ENCODE data around the gene NR3C1. TPM values are rescaled to one million over a fixed set of nuclear protein-coding genes. Genes with fewer than 3 reads are reported as not detected.
A peak's percentile ranks its signal among the peaks of the same experiment; 100 is the strongest.

NR3C1 gene
- total RNA-seq, 8 experiments from 2014 or later, result 5.4 to 65.9 (median 20.8) TPM

DNA sequence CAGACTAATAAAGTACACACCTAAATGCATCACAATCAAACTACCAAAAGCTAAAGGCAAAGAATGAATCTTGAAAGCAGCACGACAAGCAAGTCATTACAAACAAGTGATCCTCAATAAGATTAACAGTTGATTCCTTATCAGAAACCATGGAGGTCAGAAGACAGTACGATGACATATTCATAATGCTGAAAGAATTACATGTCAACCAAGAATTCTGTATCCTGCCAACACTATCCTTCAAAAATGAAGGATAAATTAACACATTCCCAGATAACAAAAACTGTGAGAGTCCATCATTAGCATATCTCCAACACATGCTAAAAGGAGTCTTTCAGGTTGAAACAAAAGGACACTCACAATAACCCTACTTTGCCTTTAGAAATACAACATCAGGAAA, 39.4 kb downstream of the NR3C1 start:
- no peak overlapping the region for H3K4me3 ChIP-seq

DNA sequence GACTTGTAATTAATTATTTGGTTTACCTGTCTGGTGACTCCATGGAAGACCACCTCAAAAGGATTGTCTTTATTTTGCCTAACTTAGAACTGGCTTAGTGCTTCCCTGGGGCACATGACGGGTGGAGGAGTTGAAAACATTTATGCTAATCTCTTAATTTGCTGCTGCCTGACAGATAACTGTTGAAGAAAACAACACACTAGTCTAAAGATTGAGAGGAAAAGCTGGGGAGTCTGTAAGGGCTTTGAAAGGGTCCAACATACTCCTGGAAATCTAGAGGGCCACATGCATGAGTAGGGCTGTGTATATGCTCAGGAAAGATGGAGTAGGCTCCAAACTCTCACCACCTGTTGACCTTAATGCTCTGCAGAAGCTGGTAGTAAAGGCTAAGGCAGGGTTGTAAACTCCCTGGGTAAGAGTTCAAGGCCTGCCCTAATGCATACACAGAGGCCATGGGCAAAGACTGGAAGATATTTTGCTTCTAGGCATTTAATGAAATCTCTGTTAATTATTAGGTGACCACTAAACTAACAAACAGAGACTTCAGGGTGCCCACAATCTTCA, 40.7 kb downstream of the NR3C1 start:
- 40 to 100% (median 100%) methylated on average over 1 of the region's 1 CpG; no CpG with 5 or more reads in 4 of the 10 experiments for WGBS, 10 experiments
- no peak overlapping the region for H3K27ac ChIP-seq
- no peaks in the 10 kb centered on the region for H3K4me1 ChIP-seq (replicated peaks in 1 of 2)
- H3K4me3 ChIP-seq, result no peak overlapping the region
- in situ Hi-C loops (cut with MboI; ENCODE audit: low pct_unique_long_range_greater_than_20kb in 2 of 9, low sequenced_read_pairs in 9 of 9, unreplicated experiment in 9 of 9), result no loop called here
- peak in 1 of 8 experiments; percentile 40 for ATAC-seq (replicated peaks in 6 of 8)

More for the DNA sequence above, 39.4 kb downstream of the NR3C1 start:
- no peaks in the 10 kb centered on the region for H3K4me1 ChIP-seq (replicated peaks in 1 of 2)
- no peak for ATAC-seq (replicated peaks in 6 of 8)
- no peak overlapping the region for H3K27ac ChIP-seq
- in situ Hi-C loops (cut with MboI; ENCODE audit: low pct_unique_long_range_greater_than_20kb in 2 of 9, low sequenced_read_pairs in 9 of 9, unreplicated experiment in 9 of 9), result no loop called here
- WGBS, 10 experiments, result 67 to 100% (median 89%) methylated on average over 1 to 2 of the region's 2 CpGs

DNA sequence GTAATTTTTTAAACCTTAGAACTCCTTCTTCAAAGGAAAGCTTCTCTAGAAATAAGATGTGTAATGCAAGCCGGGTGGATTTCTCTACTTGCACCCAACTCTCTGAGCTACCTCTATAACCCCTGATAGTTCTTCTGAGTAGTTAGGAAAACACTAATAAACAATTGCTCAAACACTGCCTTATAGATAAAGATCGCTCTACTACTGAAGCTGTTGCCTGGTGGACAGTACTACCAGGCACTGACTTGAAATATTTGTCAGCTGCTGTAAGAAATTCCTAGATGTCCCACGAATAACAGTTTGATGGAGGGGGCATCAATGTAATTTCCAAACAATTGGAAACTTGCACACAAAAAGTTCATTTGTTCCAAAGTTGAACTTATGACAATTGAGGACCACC, 42.0 kb downstream of the NR3C1 start:
- Histone ChIP-seq H3K27ac (no peak overlapping the region), H3K4me1 (replicated peaks in 1 of 2) (no peaks in the 10 kb centered on the region), H3K4me3 (no peak overlapping the region)
- WGBS, 10 experiments, result 43 to 100% (median 90%) methylated on average over 1 to 3 of the region's 3 CpGs; no CpG with 5 or more reads in 1 of the 10 experiments
- in situ Hi-C loops (cut with MboI; ENCODE audit: low pct_unique_long_range_greater_than_20kb in 2 of 9, low sequenced_read_pairs in 9 of 9, unreplicated experiment in 9 of 9), result no loop called here
- no peak for ATAC-seq (replicated peaks in 6 of 8)

DNA sequence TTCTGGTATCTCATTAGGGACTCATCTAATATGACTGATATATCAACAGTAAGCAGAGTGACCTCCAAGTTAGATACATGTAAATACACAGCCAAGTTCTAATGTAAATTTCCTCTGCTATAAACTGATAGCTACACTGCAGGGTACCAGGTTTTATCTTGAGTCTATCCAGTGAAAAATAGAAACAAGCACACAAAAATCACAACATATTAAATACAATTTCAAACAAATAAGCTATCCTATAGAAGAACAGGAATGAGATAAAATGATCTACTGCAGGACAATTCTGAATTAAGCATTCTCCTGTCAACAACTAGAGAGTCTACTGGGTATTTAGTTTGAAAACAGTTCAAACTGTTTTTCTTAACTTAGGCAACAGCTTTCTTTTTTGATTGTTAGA, 42.7 kb downstream of the NR3C1 start:
- H3K27ac ChIP-seq, result no peak overlapping the region
- H3K4me3 ChIP-seq, result no peak overlapping the region
- in situ Hi-C loops (cut with MboI; ENCODE audit: low pct_unique_long_range_greater_than_20kb in 2 of 9, low sequenced_read_pairs in 9 of 9, unreplicated experiment in 9 of 9), result no loop called here
- no peaks in the 10 kb centered on the region for H3K4me1 ChIP-seq (replicated peaks in 1 of 2)
- ATAC-seq (replicated peaks in 6 of 8), result no peak

DNA sequence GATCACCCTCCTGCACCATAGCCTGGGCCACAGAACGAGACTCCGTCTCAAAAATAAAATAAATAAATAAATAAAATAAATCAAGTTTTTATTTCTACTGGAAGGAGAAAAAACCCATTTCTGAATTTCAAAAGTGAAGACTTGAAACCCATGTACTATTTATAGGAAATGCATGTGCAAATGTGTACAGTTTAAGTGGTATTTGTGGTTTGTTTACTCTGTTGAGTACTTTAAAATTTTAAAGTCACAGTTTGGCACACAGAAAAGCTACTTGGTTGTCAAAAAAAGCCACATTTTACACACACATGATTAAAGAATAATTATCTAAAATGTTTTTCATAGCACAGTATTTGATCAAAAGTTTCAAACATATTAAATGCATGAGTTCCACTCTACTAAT, 43.6 kb downstream of the NR3C1 start:
- 45 to 100% (median 90%) methylated on average over 1 to 2 of the region's 2 CpGs; no CpG with 5 or more reads in 1 of the 10 experiments for WGBS, 10 experiments
- in situ Hi-C loops (cut with MboI; ENCODE audit: low pct_unique_long_range_greater_than_20kb in 2 of 9, low sequenced_read_pairs in 9 of 9, unreplicated experiment in 9 of 9), result no loop called here

DNA sequence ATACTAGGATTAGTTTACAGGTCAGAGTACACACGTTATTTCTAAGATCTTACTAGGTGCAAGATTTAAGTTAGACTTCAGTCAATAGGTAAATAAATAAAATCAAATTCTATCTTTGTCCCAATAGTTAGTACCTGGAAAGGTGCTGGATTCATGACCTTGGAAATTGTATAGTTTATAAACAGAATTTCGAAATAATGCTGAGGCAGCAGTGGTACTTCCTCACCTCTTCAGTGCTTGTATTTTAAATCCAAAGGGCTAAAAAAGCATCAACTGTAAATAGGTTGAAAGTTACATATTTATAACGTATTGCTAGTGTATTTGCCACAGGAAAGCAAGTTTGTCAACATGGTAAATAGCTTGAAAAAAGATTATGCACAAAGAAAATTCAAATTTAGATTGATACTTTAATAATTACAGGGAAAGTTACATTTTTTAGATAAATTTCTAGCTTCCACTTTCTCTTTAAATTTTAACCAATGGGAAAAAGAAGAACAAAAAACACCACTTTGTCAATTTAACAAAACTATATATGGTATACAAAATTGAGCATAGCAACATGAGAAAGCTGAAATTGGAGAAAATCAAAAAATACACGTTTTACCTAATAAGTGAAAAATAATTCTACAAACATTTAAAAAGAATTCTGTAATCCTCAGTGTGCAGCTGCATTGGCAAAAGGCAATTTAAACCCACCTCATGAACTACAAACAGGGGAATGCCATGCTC, 46.5 kb downstream of the NR3C1 start:
- Histone ChIP-seq H3K27ac (no peak overlapping the region), H3K4me1 (replicated peaks in 1 of 2) (no peaks in the 10 kb centered on the region), H3K4me3 (no peak overlapping the region)
- WGBS, 10 experiments, result 53 to 100% (median 78%) methylated on average over 2 to 4 of the region's 4 CpGs
- in situ Hi-C loops (cut with MboI; ENCODE audit: low pct_unique_long_range_greater_than_20kb in 2 of 9, low sequenced_read_pairs in 9 of 9, unreplicated experiment in 9 of 9), result no loop called here
- no peak for ATAC-seq (replicated peaks in 6 of 8)

More for the DNA sequence above, 43.6 kb downstream of the NR3C1 start:
- Histone ChIP-seq H3K4me1 (replicated peaks in 1 of 2) (no peaks in the 10 kb centered on the region), H3K27ac (no peak overlapping the region), H3K4me3 (no peak overlapping the region)
- ATAC-seq (replicated peaks in 6 of 8), result no peak

DNA sequence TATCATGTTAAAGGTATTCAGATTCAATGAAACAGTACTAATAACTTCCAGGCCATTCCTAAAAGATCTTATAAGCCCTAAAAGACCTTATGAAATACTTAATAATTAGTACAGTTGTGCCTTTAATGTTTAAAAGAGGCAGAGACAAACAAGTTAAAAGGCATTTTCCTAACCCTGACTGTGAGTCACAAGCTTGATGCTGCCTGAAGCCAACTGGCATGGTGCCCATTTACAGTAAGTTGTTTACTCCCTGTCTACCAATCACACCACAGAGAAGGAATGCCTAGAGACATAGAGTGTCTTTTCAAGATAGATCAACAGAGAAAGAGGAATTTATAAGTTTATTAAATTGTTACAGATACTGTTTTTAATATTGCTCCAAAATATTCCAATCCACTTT, 47.8 kb downstream of the NR3C1 start:
- Histone ChIP-seq H3K4me1 (replicated peaks in 1 of 2) (no peaks in the 10 kb centered on the region), H3K4me3 (no peak overlapping the region), H3K27ac (no peak overlapping the region)
- in situ Hi-C loops (cut with MboI; ENCODE audit: low pct_unique_long_range_greater_than_20kb in 2 of 9, low sequenced_read_pairs in 9 of 9, unreplicated experiment in 9 of 9), result no loop called here
- ATAC-seq (replicated peaks in 6 of 8), result peak in 5 of 8 experiments; percentile 60 to 100 (median 99)

DNA sequence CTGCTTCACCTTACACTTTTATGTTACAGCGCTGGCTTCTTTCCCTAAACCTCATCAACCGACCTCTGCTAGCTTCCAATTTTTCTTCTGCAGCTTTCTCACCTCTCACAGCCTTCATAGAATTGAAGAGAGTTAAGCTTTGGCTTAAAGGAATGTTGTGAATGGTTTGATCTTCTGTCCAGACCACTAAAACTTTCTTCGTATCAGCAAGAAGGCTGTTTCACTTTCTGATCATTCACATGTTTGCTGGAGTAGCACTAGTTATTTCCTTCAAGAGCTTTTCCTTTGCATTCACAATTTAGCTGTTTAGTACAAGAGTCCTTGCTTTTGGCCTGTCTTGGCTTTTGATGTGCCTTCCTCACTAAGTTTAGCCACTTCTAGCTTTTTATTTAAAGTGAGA, 49.5 kb downstream of the NR3C1 start:
- Histone ChIP-seq H3K4me1 (replicated peaks in 1 of 2) (no peaks in the 10 kb centered on the region), H3K4me3 (no peak overlapping the region), H3K27ac (no peak overlapping the region)
- in situ Hi-C loops (cut with MboI; ENCODE audit: low pct_unique_long_range_greater_than_20kb in 2 of 9, low sequenced_read_pairs in 9 of 9, unreplicated experiment in 9 of 9), result no loop called here
- ATAC-seq (replicated peaks in 6 of 8), result no peak
- WGBS, 10 experiments, result 67 to 100% (median 90%) methylated on average over 1 to 3 of the region's 3 CpGs; no CpG with 5 or more reads in 1 of the 10 experiments

DNA sequence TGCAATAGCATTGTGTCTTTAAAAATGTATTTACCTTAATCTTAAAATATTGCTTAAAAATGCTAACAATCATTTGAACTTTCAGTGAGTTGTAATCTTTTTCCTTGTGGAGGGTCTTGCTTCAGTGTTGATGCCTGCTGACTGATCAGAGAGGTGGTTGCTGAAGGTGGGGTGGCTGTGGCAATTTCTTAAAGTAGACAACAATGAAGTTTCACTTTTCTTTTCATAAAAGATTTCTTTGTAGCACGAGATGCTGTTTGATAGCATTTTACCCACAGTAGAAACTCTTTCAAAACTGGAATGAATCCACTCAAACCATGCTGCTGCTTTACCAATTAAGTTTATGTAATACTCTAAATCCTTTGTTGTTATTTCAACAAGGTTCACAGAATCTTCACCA, 50.8 kb downstream of the NR3C1 start:
- WGBS, 10 experiments, result 0 to 80% (median 70%) methylated on average over 1 of the region's 1 CpG; no CpG with 5 or more reads in 2 of the 10 experiments
- Histone ChIP-seq H3K27ac (no peak overlapping the region), H3K4me1 (replicated peaks in 1 of 2) (no peaks in the 10 kb centered on the region), H3K4me3 (no peak overlapping the region)
- in situ Hi-C loops (cut with MboI; ENCODE audit: low pct_unique_long_range_greater_than_20kb in 2 of 9, low sequenced_read_pairs in 9 of 9, unreplicated experiment in 9 of 9), result no loop called here
- no peak for ATAC-seq (replicated peaks in 6 of 8)

DNA sequence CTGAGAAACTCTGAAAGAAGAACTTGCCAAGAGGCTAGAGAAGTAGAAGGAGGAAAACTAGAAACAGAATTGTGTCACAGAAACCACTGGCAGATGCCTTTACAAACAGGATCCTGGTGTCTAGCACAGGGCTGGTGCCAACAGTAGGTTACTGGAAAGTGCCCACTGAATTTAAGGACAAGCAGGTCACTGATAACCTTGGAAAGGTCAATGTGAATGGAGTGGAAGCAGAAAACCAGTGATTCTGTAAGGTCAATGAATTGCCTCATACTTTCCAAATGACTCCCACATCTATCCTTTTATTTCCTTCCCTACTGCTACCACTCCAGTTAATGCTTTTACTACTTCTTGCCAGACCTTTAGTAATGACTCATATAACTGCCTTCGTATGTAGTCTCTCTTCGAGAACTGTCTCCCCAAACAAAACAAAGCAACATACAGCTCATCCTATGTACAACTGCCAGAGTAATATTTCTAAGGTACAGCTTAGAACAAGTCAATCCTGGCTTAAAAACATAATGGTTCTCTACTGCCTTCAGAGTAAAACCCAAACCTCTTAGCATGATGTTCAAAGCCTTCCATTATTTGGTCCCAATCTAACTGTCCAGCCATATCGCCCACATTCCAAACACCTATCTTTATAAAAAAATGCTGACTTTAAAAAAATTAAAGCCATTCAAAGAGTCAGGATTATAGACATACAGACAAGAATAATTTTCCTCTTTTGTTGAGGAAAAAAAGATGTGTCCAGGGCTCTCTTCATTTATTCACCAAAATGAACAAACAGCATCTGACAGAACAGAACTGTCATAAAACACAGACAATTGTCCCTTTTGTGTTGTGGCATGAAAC, 52.5 kb downstream of the NR3C1 start:
- Histone ChIP-seq H3K27ac (no peak overlapping the region), H3K4me1 (replicated peaks in 1 of 2) (no peaks in the 10 kb centered on the region), H3K4me3 (no peak overlapping the region)
- in situ Hi-C loops (cut with MboI; ENCODE audit: low pct_unique_long_range_greater_than_20kb in 2 of 9, low sequenced_read_pairs in 9 of 9, unreplicated experiment in 9 of 9), result no loop called here
- WGBS, 10 experiments, result 51 to 100% (median 98%) methylated on average over 1 to 3 of the region's 3 CpGs; no CpG with 5 or more reads in 2 of the 10 experiments
- ATAC-seq (replicated peaks in 6 of 8), result no peak

DNA sequence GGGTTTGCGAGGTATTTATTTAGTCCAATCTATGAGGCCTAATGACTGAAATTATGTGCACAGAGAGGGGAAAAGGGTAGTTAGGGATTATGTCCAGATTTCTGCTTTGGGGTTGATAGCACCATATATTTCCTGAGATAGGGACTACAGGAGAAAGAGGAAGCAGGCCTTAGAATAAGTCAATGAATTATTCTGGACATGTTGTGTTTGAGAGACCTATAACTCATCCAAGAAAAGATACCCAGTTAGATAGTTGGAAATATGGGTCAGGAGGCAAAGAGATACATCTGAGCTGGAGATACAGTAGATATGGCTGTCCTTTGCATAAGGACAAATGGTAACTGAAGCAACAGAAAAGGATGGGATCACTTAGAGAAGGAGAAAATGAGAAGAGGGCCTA, 53.1 kb downstream of the NR3C1 start:
- H3K4me1 ChIP-seq (replicated peaks in 1 of 2), result no peaks in the 10 kb centered on the region
- ATAC-seq (replicated peaks in 6 of 8), result no peak
- in situ Hi-C loops (cut with MboI; ENCODE audit: low pct_unique_long_range_greater_than_20kb in 2 of 9, low sequenced_read_pairs in 9 of 9, unreplicated experiment in 9 of 9), result no loop called here
- no peak overlapping the region for H3K4me3 ChIP-seq
- H3K27ac ChIP-seq, result no peak overlapping the region
- WGBS, 10 experiments, result 78 to 100% (median 100%) methylated on average over 1 of the region's 1 CpG; no CpG with 5 or more reads in 3 of the 10 experiments

DNA sequence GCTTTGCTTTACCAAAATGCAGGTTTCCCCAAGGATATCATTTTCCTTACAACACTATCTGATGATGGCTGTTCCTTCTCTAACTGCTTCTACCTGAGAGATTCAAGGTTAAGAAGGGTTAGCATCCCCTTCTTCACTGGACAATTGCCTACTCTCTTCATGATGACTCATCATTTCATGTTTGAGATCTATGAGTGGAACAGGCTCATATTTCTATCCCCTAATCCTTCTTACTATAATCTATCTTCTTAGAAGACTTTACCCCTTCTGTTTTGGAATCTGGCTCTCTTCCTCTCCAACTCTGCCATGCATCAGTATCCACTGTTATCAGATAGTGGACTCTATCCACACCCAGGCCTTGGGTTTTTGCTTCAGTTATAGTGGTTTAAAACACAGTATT, 54.3 kb downstream of the NR3C1 start:
- in situ Hi-C loops (cut with MboI; ENCODE audit: low pct_unique_long_range_greater_than_20kb in 2 of 9, low sequenced_read_pairs in 9 of 9, unreplicated experiment in 9 of 9), result no loop called here
- Histone ChIP-seq H3K4me1 (replicated peaks in 1 of 2) (no peaks in the 10 kb centered on the region), H3K27ac (no peak overlapping the region), H3K4me3 (no peak overlapping the region)
- ATAC-seq (replicated peaks in 6 of 8), result no peak

DNA sequence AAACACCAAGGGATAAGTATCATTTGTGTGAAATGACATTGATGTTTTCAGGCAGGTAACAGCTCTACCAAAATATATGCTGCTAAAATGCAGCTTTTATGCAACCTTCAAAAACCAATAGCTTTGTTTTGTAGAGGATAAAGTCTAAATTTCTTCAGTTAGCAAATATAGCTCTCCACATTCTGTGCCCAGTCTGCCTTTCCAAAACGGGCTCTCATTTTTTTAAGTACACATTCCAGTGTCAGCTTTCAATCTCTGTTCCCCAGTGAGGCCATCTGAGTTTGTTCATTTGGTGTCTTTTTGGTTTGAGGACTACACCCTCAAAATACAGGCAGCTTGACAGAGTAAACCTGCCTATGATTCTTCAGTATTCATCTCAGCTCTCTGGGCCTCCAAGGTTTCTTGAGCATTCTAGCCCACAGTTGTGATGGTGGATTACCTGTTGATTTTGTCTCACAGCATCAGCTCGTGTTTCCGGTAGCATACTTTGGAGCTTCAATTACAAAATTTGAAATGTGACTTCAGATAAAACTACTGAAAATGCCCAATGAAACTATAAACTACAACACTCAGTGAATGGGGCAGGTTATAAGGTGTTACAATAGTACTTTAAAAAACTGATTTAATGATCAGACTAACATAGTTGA, 55.7 kb downstream of the NR3C1 start:
- in situ Hi-C loops (cut with MboI; ENCODE audit: low pct_unique_long_range_greater_than_20kb in 2 of 9, low sequenced_read_pairs in 9 of 9, unreplicated experiment in 9 of 9), result no loop called here
- no peak for ATAC-seq (replicated peaks in 6 of 8)
- no peak overlapping the region for H3K27ac ChIP-seq
- no peak overlapping the region for H3K4me3 ChIP-seq
- no peaks in the 10 kb centered on the region for H3K4me1 ChIP-seq (replicated peaks in 1 of 2)
- WGBS, 10 experiments, result 29 to 100% (median 77%) methylated on average over 1 to 3 of the region's 3 CpGs; no CpG with 5 or more reads in 2 of the 10 experiments

Data from motor neuron (in vitro differentiated cells).